ENCODE results near the gene HMOX2.

GRCh38 chr16:4486126-4486893 lies 10.1 kb downstream of the HMOX2 start:
- no peak for TF ChIP-seq CTCF (IDR thresholded peaks at IDR 0.05 in 4 of 5, conservative IDR thresholded peaks at IDR 0.05 in 1 of 5)
- TF ChIP-seq POLR2A (IDR thresholded peaks at IDR 0.05): no peak
